Testis (tissue), 2 donors: ENCODE data around the gene PXK.

Experiments used
- CTCF ChIP-seq, 3 experiments: fragments of 450-650 bp in 2 of 3; fragments of 200-600 bp in 1 of 3; sonication (generic) in 1 of 3; IDR thresholded peaks; one replicate each; pipeline ENCODE4 v1.5.1; 2016 to 2019; ENCODE audit warnings: antibody characterized with exemption in 3 of 3, mild to moderate bottlenecking in 2 of 3, moderate library complexity in 1 of 3
- POLR2A ChIP-seq: fragments of 450-650 bp; IDR thresholded peaks from one replicate; pipeline ENCODE4 v1.6.1; 2017; ENCODE audit warnings: antibody characterized with exemption, mild to moderate bottlenecking, moderate library complexity

GRCh38 chr3:58419780-58420507 lies 87.3 kb downstream of the PXK start:
- TF ChIP-seq CTCF (IDR thresholded peaks at IDR 0.05) (no peak), POLR2A (no peak)
